Calu3 (cell line): ENCODE data around the gene PNMA1. TPM values are rescaled to one million over a fixed set of nuclear protein-coding genes. Genes with fewer than 3 reads are reported as not detected.

Source experiments
- BruUV-seq: library from RNA; stranded (reverse); fragments of 400-500 nt; replicated peaks from 2 replicates; lab custom pipeline; 2021; lab: Mats Ljungman, UMichigan
- CTCF ChIA-PET: fragments of 300-600 bp; sonication (Branson Sonifier 250); formaldehyde crosslinking; loops from one replicate; lab custom pipeline; 2022; ENCODE audit warnings: antibody characterized with exemption; lab: Charles Lee
- DNase-seq: peaks from one replicate; pipeline ENCODE4 v3.0.0; 2022
- H3K27ac Mint-ChIP-seq: one replicate; pipeline ENCODE4 v1.8.0; 2022; ENCODE audit warnings: mixed read lengths; ENCODE audit not compliant: unreplicated experiment
- H3K27me3 Mint-ChIP-seq: one replicate; pipeline ENCODE4 v1.8.0; 2022; ENCODE audit warnings: mixed read lengths; ENCODE audit not compliant: unreplicated experiment
- H3K36me3 Mint-ChIP-seq: one replicate; pipeline ENCODE4 v1.8.0; 2022; ENCODE audit warnings: mild to moderate bottlenecking, moderate library complexity, mixed read lengths; ENCODE audit not compliant: insufficient read depth, unreplicated experiment
- H3K4me1 Mint-ChIP-seq: one replicate; pipeline ENCODE4 v1.8.0; 2022; ENCODE audit warnings: mild to moderate bottlenecking, low read depth, mixed read lengths; ENCODE audit not compliant: unreplicated experiment
- H3K4me3 Mint-ChIP-seq: one replicate; pipeline ENCODE4 v1.8.0; 2022; ENCODE audit warnings: mild to moderate bottlenecking, low read depth, moderate library complexity, mixed read lengths; ENCODE audit not compliant: unreplicated experiment
- H3K9me3 Mint-ChIP-seq: one replicate; pipeline ENCODE4 v1.8.0; 2022; ENCODE audit warnings: low read depth, mixed read lengths; ENCODE audit not compliant: unreplicated experiment
- intact Hi-C: fragments of 100-400 bp; cut with micrococcal nuclease; formaldehyde crosslinking; loops from one replicate; pipeline ENCODE4 v1.10.0; 2022; ENCODE audit not compliant: unreplicated experiment
- total RNA-seq: library from RNA; stranded (reverse); gene quantifications from 2 replicates; pipeline ENCODE4 v1.2.3, GENCODE V29; 2022
- TF ChIP-seq, protein P1 (sequence below): fragments of 200-600 bp; IDR thresholded peaks from one replicate; pipeline ENCODE4 v1.8.0; 2022; ENCODE audit warnings: antibody characterized with exemption; ENCODE audit not compliant: unreplicated experiment

Gene PNMA1
- total RNA-seq, 1 experiment from 2014 or later, result 37.2 TPM

DNA sequence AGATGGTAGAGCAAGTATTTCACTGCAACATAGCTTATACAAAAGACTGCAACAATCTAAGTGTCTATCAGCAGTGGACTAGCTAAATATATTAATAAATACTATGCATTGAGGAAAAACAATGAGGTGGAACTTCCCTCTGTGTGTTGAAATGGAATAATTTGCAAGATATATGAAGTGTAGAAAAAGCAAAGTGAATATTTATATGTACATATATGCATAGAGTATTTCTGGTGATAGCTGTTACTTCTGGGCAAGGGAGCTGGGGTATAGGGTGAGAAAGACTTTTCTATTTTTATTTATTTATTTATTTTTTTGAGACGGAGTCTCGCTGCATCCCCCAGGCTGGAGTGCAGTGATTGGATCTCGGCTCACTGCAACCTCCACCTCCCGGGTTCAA lies 35.5 kb downstream of the PNMA1 start:
- peaks cover 7% of the 10 kb centered on the region for H3K36me3 Mint-ChIP-seq
- no peaks in the 10 kb centered on the region for H3K9me3 Mint-ChIP-seq
- H3K27me3 Mint-ChIP-seq, result no peaks in the 10 kb centered on the region
- intact Hi-C loops, result no loop called here
- TF ChIP-seq, protein P1, sequence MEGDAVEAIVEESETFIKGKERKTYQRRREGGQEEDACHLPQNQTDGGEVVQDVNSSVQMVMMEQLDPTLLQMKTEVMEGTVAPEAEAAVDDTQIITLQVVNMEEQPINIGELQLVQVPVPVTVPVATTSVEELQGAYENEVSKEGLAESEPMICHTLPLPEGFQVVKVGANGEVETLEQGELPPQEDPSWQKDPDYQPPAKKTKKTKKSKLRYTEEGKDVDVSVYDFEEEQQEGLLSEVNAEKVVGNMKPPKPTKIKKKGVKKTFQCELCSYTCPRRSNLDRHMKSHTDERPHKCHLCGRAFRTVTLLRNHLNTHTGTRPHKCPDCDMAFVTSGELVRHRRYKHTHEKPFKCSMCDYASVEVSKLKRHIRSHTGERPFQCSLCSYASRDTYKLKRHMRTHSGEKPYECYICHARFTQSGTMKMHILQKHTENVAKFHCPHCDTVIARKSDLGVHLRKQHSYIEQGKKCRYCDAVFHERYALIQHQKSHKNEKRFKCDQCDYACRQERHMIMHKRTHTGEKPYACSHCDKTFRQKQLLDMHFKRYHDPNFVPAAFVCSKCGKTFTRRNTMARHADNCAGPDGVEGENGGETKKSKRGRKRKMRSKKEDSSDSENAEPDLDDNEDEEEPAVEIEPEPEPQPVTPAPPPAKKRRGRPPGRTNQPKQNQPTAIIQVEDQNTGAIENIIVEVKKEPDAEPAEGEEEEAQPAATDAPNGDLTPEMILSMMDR, result no peak
- BruUV-seq, result no TSS peak
- DNase-seq, result no peak
- CTCF ChIA-PET, result no interaction called here
- H3K4me3 Mint-ChIP-seq, result no peak overlapping the region
- no peak overlapping the region for H3K27ac Mint-ChIP-seq
- no peaks in the 10 kb centered on the region for H3K4me1 Mint-ChIP-seq

DNA sequence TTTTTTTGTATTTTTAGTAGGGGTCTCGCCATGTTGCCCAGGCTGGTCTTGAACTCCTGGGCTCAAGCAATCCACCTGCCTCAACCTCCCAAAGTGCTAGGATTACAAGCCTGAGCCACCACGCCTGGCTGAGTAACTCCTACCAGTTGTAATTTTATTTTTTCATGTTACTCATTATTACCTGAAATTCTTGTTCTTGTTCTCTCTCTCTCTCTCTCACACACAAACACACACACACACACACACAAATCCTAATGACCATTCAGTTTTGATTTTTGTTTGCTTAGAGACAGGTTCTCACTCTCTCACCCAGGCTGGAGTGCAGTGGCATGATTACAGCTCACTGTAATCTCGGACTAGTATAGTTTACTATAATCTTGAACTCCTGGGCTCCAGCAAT lies 39.2 kb downstream of the PNMA1 start:
- Mint-ChIP-seq H3K27ac (no peak overlapping the region), H3K36me3 (peaks cover 7% of the 10 kb centered on the region), H3K27me3 (no peaks in the 10 kb centered on the region), H3K9me3 (no peaks in the 10 kb centered on the region), H3K4me3 (no peak overlapping the region), H3K4me1 (no peaks in the 10 kb centered on the region)
- no peak for DNase-seq
- BruUV-seq, result no TSS peak
- CTCF ChIA-PET, result no interaction called here
- intact Hi-C loops, result no loop called here
- TF ChIP-seq, protein P1, result no peak

DNA sequence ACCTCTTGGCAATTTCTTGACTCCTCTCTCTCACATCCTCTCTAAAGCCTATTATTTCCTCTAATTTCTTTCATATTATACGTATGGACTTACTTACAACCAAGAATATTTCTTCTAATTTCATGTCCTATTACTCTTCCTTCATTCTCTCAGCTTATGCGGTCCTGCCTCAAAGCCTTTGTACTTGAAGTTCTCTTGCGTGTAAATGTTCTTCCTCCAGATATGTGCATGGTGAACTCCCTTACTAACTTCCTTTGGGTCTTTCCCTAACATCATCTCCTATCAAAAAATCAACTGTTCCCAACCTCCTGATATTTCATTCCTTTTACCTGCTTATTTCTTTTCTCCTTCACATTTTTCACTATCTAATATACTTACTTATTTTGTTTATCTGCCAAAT lies 46.3 kb downstream of the PNMA1 start:
- Mint-ChIP-seq H3K36me3 (no peaks in the 10 kb centered on the region), H3K4me1 (peaks cover 2% of the 10 kb centered on the region), H3K27ac (no peak overlapping the region), H3K4me3 (no peak overlapping the region), H3K27me3 (no peaks in the 10 kb centered on the region), H3K9me3 (no peaks in the 10 kb centered on the region)
- DNase-seq, result no peak
- TF ChIP-seq, protein P1, result no peak
- BruUV-seq, result no TSS peak
- CTCF ChIA-PET, result no interaction called here
- intact Hi-C loops, result no loop called here

DNA sequence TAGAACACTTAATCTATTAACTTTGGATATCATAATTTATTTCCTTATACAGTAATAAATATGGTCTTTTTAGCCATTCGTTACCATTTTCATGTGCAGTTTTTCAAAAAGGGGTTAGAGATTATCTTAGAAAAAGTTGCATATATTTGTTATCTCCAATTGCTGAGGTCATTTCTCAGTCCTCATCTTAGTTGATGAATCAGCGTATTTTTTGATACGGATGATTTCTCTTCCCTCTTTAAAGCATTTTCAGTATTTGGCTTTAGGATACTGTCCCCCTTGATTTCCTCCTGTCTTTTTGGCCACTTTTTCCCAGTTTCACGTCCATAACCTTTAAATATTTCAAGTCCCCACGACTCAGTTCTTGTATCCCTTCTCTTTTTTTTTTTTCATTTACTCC lies 47.6 kb downstream of the PNMA1 start:
- TF ChIP-seq, protein P1, result no peak
- DNase-seq, result no peak
- Mint-ChIP-seq H3K27me3 (no peaks in the 10 kb centered on the region), H3K4me3 (no peak overlapping the region), H3K27ac (no peak overlapping the region), H3K9me3 (no peaks in the 10 kb centered on the region), H3K4me1 (peaks cover 11% of the 10 kb centered on the region), H3K36me3 (no peaks in the 10 kb centered on the region)
- intact Hi-C loops, result no loop called here
- CTCF ChIA-PET, result no interaction called here
- no TSS peak for BruUV-seq
